ENCODE measurements around the gene OR10V1.

DNA sequence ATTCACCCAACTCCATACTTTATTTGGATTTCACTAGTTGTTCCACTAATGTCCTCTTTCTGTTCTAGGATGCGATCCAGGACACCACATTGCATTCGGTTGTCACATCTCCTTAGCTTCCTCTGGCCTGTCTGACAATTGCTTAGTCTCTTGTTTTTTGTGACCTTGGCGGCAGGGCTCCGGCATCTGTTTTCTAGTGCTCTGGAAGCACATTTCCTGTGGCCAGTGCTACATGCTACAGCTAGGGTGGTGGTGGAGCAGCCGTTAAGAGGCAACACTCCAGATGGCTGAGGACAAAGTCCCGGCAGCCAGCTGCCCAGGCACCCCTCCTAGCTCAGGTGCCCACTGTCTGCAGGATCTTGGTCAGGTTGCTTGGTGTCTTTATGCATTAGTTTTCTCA lies 48.3 kb upstream of the OR10V1 start:
- TF ChIP-seq CTCF (IDR thresholded peaks at IDR 0.05; ENCODE audit: low read depth, low read length, missing input control) (no peak), EGR1 (IDR thresholded peaks at IDR 0.05; ENCODE audit: low read depth in 2 of 2) (no peak), YY1 (IDR thresholded peaks at IDR 0.05) (no peak)
